ENCODE results near the gene ASCL3. TPM values are rescaled to one million over a fixed set of nuclear protein-coding genes. Genes with fewer than 3 reads are reported as not detected.

Gene ASCL3
- total and polyA plus RNA-seq, 2 of the 8 experiments (the other 6 are each of a cell fraction or from before 2014, with no cell fraction given): not detected

GRCh38 chr11:8964324-8965320 lies 21.8 kb upstream of the ASCL3 start, which contains the start of gene TMEM9B (continued):
- peak in 1 of 2 experiments; percentile 89; a peak in 2 of 4 replicates for TF ChIP-seq SIN3A (conservative IDR thresholded peaks at IDR 0.05 in 1 of 2, IDR thresholded peaks at IDR 0.05 in 1 of 2; ENCODE audit: low read depth in 1 of 2, low read length in 2 of 2)
- TF ChIP-seq RFX5 (IDR thresholded peaks at IDR 0.05; ENCODE audit: borderline replicate concordance, low read depth, low read length): 0 out of 2 replicates have a peak, but pooled peaks have one; percentile 15
- peak; percentile 69 for TF ChIP-seq POLR2AphosphoS5 (IDR thresholded peaks at IDR 0.05; ENCODE audit: low read depth, low read length)
- TF ChIP-seq ATF2 (IDR thresholded peaks at IDR 0.05; ENCODE audit: low read length): 0 out of 2 replicates have a peak, but pooled peaks have one; percentile 44
- TF ChIP-seq POLR2A (IDR thresholded peaks at IDR 0.05; ENCODE audit: control extremely low read depth in 1 of 2, low read depth in 2 of 2, low read length in 2 of 2): peak; percentile 53 to 91
- no peak for TF ChIP-seq KDM1A (IDR thresholded peaks at IDR 0.05; ENCODE audit: borderline replicate concordance, low read length)
- TF ChIP-seq ASH2L (IDR thresholded peaks at IDR 0.05; ENCODE audit: low read length): peak; percentile 70

Measured in H1 (cell line).